HEK293 (cell line): ENCODE results near the gene PKN3.

Source experiments
- CTCF ChIA-PET: fragments of 350-600 bp; formaldehyde crosslinking; extraction: SDS; loops from one replicate; lab custom pipeline; 2021; ENCODE audit warnings: antibody characterized with exemption; lab: Yijun Ruan, JAX
- POLR2A ChIA-PET: fragments of 300-600 bp; formaldehyde crosslinking; extraction: SDS; loops from one replicate; lab custom pipeline; 2020; ENCODE audit warnings: antibody characterized with exemption, inconsistent platforms; lab: Yijun Ruan, JAX
- H3K27ac ChIP-seq: fragments of 200-500 bp; sonication (Bioruptor generic); 2 replicates; pipeline ENCODE4 v1.5.1; 2014; ENCODE audit warnings: low read depth, low read length, control low read depth, inconsistent platforms; ENCODE audit errors: extremely low read depth
- H3K36me3 ChIP-seq, 2 experiments: fragments of 200-500 bp in 1 of 2; sonication (Bioruptor generic) in 1 of 2; 1 replicate in 1 of 2; 2 replicates in 1 of 2; pipeline ENCODE4 v1.5.1; 2014 to 2017; ENCODE audit warnings: inconsistent platforms in 2 of 2, low read length in 2 of 2; ENCODE audit not compliant: control insufficient read depth in 2 of 2, insufficient read depth in 1 of 2
- H3K4me1 ChIP-seq: fragments of 200-500 bp; sonication (Bioruptor generic); 2 replicates; pipeline ENCODE4 v1.5.1; 2014; ENCODE audit warnings: mild to moderate bottlenecking, low read length, inconsistent platforms; ENCODE audit not compliant: control insufficient read depth, insufficient read depth
- H3K4me3 ChIP-seq: 2 replicates; pipeline ENCODE4 v1.5.1; 2011; ENCODE audit warnings: low read depth, mild to moderate bottlenecking, control low read depth, low read length, moderate library complexity
- H3K9me3 ChIP-seq: fragments of 200-500 bp; sonication (Bioruptor generic); 2 replicates; pipeline ENCODE4 v1.5.1; 2014; ENCODE audit warnings: low read depth, low read length, inconsistent platforms; ENCODE audit not compliant: control insufficient read depth, insufficient read depth
- EGR2 ChIP-seq: fragments of 450-650 bp; formaldehyde crosslinking; IDR thresholded peaks from 2 replicates; pipeline ENCODE4 v1.5.1; 2016; ENCODE audit warnings: low read depth, missing biosample characterization, missing genetic modification characterization
- KLF1 ChIP-seq: fragments of 450-650 bp; formaldehyde crosslinking; IDR thresholded peaks from 2 replicates; pipeline ENCODE4 v1.5.1; 2016; ENCODE audit warnings: missing biosample characterization, missing genetic modification characterization
- MYNN ChIP-seq: fragments of 450-650 bp; formaldehyde crosslinking; IDR thresholded peaks from 2 replicates; pipeline ENCODE4 v1.5.1; 2016; ENCODE audit warnings: missing biosample characterization, missing genetic modification characterization, borderline replicate concordance
- SCRT2 ChIP-seq: fragments of 450-650 bp; formaldehyde crosslinking; IDR thresholded peaks from 2 replicates; pipeline ENCODE4 v1.5.1; 2016; ENCODE audit warnings: missing biosample characterization, missing genetic modification characterization
- ZBTB1 ChIP-seq: fragments of 450-650 bp; formaldehyde crosslinking; IDR thresholded peaks from 2 replicates; pipeline ENCODE4 v1.5.1; 2016; ENCODE audit warnings: missing biosample characterization, missing genetic modification characterization
- ZBTB20 ChIP-seq: fragments of 450-650 bp; formaldehyde crosslinking; IDR thresholded peaks from 2 replicates; pipeline ENCODE4 v1.5.1; 2016; ENCODE audit warnings: missing biosample characterization, missing genetic modification characterization
- ZBTB21 ChIP-seq: fragments of 450-650 bp; formaldehyde crosslinking; IDR thresholded peaks from 2 replicates; pipeline ENCODE4 v1.5.1; 2017; ENCODE audit warnings: missing biosample characterization, missing genetic modification characterization
- ZFHX2 ChIP-seq: fragments of 450-650 bp; formaldehyde crosslinking; conservative IDR thresholded peaks from 2 replicates; pipeline ENCODE4 v1.5.1; 2016; ENCODE audit warnings: missing biosample characterization, missing genetic modification characterization
- ZFP69B ChIP-seq: fragments of 450-650 bp; formaldehyde crosslinking; IDR thresholded peaks from 2 replicates; pipeline ENCODE4 v1.5.1; 2016; ENCODE audit warnings: missing biosample characterization, missing genetic modification characterization
- ZNF112 ChIP-seq: fragments of 450-650 bp; formaldehyde crosslinking; IDR thresholded peaks from 2 replicates; pipeline ENCODE4 v1.5.0; 2017; ENCODE audit warnings: missing biosample characterization, missing genetic modification characterization
- ZNF157 ChIP-seq: fragments of 450-650 bp; formaldehyde crosslinking; IDR thresholded peaks from 2 replicates; pipeline ENCODE4 v1.5.1; 2016; ENCODE audit warnings: missing biosample characterization, missing genetic modification characterization
- ZNF23 ChIP-seq: fragments of 450-650 bp; formaldehyde crosslinking; IDR thresholded peaks from 2 replicates; pipeline ENCODE4 v1.5.1; 2016; ENCODE audit warnings: missing biosample characterization, missing genetic modification characterization, borderline replicate concordance
- ZNF350 ChIP-seq: fragments of 450-650 bp; formaldehyde crosslinking; IDR thresholded peaks from 2 replicates; pipeline ENCODE4 v1.5.0; 2017; ENCODE audit warnings: missing biosample characterization, mild to moderate bottlenecking, missing genetic modification characterization
- ZNF473 ChIP-seq: fragments of 450-650 bp; formaldehyde crosslinking; IDR thresholded peaks from 2 replicates; pipeline ENCODE4 v1.5.1; 2017; ENCODE audit warnings: missing biosample characterization, missing genetic modification characterization
- ZNF558 ChIP-seq: fragments of 450-650 bp; formaldehyde crosslinking; IDR thresholded peaks from 2 replicates; pipeline ENCODE4 v1.5.1; 2016; ENCODE audit warnings: missing biosample characterization, missing genetic modification characterization
- ZNF560 ChIP-seq: fragments of 450-650 bp; formaldehyde crosslinking; IDR thresholded peaks from 2 replicates; pipeline ENCODE4 v1.5.1; 2017; ENCODE audit warnings: missing biosample characterization, missing genetic modification characterization, borderline replicate concordance
- ZNF580 ChIP-seq: fragments of 450-650 bp; formaldehyde crosslinking; IDR thresholded peaks from 2 replicates; pipeline ENCODE4 v1.5.1; 2016; ENCODE audit warnings: missing biosample characterization, missing genetic modification characterization
- ZNF600 ChIP-seq: fragments of 450-650 bp; formaldehyde crosslinking; IDR thresholded peaks from 2 replicates; pipeline ENCODE4 v1.5.1; 2016; ENCODE audit warnings: missing biosample characterization, missing genetic modification characterization
- ZNF621 ChIP-seq: fragments of 450-650 bp; formaldehyde crosslinking; IDR thresholded peaks from 2 replicates; pipeline ENCODE4 v1.5.1; 2017; ENCODE audit warnings: missing biosample characterization, missing genetic modification characterization
- ZNF768 ChIP-seq: fragments of 450-650 bp; formaldehyde crosslinking; IDR thresholded peaks from 2 replicates; pipeline ENCODE4 v1.5.1; 2018; ENCODE audit warnings: missing biosample characterization, mild to moderate bottlenecking, missing genetic modification characterization
- TF ChIP-seq, protein P1 (sequence below): fragments of 450-650 bp; formaldehyde crosslinking; IDR thresholded peaks from 2 replicates; pipeline ENCODE4 v1.5.1; 2017; ENCODE audit warnings: missing biosample characterization, missing genetic modification characterization
- TF ChIP-seq, protein P2 (sequence below): sonication (generic); formaldehyde crosslinking; IDR thresholded peaks from 2 replicates; pipeline ENCODE4 v1.8.1; 2022; ENCODE audit warnings: mild to moderate bottlenecking, moderate library complexity, missing genetic modification reagents

Gene PKN3

DNA sequence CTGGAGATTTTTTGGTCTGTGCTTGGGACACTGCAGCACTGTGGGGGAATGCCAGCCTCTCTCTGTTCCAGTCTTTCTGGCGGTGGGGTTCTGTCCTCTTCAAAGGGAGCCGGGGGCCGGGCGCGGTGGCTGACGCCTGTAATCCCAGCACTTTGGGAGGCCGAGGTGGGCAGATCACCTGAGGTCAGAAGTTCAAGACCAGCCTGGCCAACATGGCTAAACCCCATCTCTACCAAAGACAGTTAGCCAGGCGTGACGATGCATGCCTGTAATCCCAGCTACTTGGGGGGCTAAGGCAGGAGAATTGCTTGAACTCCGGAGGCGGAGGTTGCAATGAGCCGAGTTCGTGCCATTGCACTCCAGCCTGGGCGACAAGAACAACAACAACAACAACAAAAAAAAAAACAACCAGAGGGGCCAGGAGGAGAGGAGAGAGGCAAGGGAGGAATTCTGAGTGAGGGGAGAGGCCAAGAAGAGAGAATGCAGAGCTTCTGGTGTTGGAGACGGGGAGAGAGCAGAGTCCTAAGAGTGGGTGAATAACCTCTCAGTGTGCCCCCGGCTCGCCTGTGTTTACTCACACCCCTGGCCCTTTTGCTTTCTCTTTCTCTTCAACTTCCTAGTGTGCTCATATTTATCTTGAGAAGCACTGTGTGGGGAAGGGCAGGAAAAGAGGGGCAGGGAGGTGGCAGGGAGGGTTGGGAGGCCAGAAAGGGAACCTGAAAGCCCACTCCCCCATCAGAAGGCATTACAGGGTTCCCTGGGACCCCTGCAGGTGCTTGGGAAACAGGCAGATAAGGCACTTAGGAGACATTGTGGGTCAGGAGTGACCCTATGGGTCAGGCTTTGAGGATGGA is 16.4 kb upstream of the PKN3 start:
- peak; percentile 39 for TF ChIP-seq ZFHX2 (tag by site-specific recombination)
- TF ChIP-seq ZNF768: no peak
- no peak for TF ChIP-seq ZNF157 (tag by site-specific recombination)
- TF ChIP-seq EGR2 (tag by site-specific recombination): peak; percentile 27; the same call in 1 of the 2 replicates
- Histone ChIP-seq H3K9me3 (no peaks in the 10 kb centered on the region), H3K4me1 (no peaks in the 10 kb centered on the region), H3K4me3 (no peak overlapping the region), H3K27ac (no peak overlapping the region; the same call in 1 of the 2 replicates), H3K36me3 (peaks cover 0 to 9% of the 10 kb centered on the region in 2 experiments; a peak in 2 of 3 replicates)
- ChIA-PET POLR2A (interaction anchor here (0.6 to 2.3 kb wide), 5 partner anchors 10 to 24 kb away, joined by 3 to 16 read pairs (median 11); no protein-coding TSS in a partner anchor), CTCF (interaction anchor here (0.9 to 2.2 kb wide), 3 partner anchors 14 to 167 kb away, joined by 3 to 7 read pairs (median 4); no protein-coding TSS in a partner anchor)

GRCh38 chr9:128687453-128687852 is 14.8 kb upstream of the PKN3 start:
- peaks cover 5 to 24% of the 10 kb centered on the region in 2 experiments for H3K36me3 ChIP-seq
- no peaks in the 10 kb centered on the region for H3K4me1 ChIP-seq
- CTCF ChIA-PET: interaction anchor here (0.5 to 2.2 kb wide), 2 partner anchors 13 to 231 kb away, joined by 3 to 4 read pairs; no protein-coding TSS in a partner anchor
- no peaks in the 10 kb centered on the region for H3K9me3 ChIP-seq
- TF ChIP-seq ZNF473 (tag by site-specific recombination) (no peak), ZNF560 (no peak), ZBTB21 (tag by site-specific recombination) (no peak), ZNF350 (tag by site-specific recombination) (no peak), ZNF23 (tag by site-specific recombination) (no peak), MYNN (no peak), ZBTB1 (tag by site-specific recombination) (no peak), KLF1 (tag by site-specific recombination) (no peak), ZFP69B (tag by site-specific recombination) (no peak), ZNF600 (tag by site-specific recombination) (no peak), ZBTB20 (no peak), ZNF580 (tag by site-specific recombination) (no peak), ZNF621 (no peak), SCRT2 (tag by site-specific recombination) (no peak), ZNF112 (tag by site-specific recombination) (no peak), ZNF558 (tag by site-specific recombination) (no peak)
- TF ChIP-seq, protein P1, sequence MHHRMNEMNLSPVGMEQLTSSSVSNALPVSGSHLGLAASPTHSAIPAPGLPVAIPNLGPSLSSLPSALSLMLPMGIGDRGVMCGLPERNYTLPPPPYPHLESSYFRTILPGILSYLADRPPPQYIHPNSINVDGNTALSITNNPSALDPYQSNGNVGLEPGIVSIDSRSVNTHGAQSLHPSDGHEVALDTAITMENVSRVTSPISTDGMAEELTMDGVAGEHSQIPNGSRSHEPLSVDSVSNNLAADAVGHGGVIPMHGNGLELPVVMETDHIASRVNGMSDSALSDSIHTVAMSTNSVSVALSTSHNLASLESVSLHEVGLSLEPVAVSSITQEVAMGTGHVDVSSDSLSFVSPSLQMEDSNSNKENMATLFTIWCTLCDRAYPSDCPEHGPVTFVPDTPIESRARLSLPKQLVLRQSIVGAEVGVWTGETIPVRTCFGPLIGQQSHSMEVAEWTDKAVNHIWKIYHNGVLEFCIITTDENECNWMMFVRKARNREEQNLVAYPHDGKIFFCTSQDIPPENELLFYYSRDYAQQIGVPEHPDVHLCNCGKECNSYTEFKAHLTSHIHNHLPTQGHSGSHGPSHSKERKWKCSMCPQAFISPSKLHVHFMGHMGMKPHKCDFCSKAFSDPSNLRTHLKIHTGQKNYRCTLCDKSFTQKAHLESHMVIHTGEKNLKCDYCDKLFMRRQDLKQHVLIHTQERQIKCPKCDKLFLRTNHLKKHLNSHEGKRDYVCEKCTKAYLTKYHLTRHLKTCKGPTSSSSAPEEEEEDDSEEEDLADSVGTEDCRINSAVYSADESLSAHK (tag by site-specific recombination): no peak
- TF ChIP-seq, protein P2, sequence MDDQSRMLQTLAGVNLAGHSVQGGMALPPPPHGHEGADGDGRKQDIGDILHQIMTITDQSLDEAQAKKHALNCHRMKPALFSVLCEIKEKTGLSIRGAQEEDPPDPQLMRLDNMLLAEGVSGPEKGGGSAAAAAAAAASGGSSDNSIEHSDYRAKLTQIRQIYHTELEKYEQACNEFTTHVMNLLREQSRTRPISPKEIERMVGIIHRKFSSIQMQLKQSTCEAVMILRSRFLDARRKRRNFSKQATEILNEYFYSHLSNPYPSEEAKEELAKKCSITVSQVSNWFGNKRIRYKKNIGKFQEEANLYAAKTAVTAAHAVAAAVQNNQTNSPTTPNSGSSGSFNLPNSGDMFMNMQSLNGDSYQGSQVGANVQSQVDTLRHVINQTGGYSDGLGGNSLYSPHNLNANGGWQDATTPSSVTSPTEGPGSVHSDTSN: no peak
- TF ChIP-seq, all 188 proteins: peak for 0
- no peak overlapping the region for H3K4me3 ChIP-seq
- no peak overlapping the region for H3K27ac ChIP-seq
- POLR2A ChIA-PET: interaction anchor here (0.7 to 1.0 kb wide), 3 partner anchors 21 to 1825 kb away, joined by 7 to 10 read pairs (median 8); no protein-coding TSS in a partner anchor
